ENCODE results near the gene RBMY1F.
"Not testable (repeated sequence)": the region's sequence is repeated elsewhere in the genome, so short reads cannot be mapped to it uniquely, and the experiment has no call there.

RBMY1F gene

DNA sequence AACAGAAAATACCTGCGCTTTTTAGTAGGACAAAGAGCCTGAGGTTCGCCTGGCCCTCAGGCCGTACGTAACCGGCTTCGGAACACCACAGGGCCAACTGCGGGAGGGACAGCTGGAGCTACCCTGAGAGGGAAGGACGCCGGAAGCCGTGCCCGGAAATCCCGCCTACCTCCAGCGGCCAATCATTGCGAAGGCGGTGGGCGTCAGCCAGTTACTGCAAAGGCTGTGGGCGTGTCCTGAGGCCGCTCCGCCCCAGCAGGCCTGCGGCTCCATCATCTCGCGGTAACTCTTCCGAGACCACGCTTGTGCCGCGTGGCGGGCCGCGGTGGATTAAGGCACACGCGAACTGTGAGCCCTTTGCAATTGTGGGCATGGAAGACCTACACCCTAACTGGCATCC, at the start of gene RBMY1F:
RBMY1F (minus strand) TSS at position 101 of the 400 bp plus-strand sequence. CDS start 1,954 bp downstream, outside the sequence.
- DNase-seq (ENCODE audit: low read depth in 1 of 2, low spot score in 1 of 2); in situ Hi-C loops (cut with HindIII; ENCODE audit: low pct_unique_long_range_greater_than_20kb, low sequenced_read_pairs): not testable (repeated sequence)

DNA sequence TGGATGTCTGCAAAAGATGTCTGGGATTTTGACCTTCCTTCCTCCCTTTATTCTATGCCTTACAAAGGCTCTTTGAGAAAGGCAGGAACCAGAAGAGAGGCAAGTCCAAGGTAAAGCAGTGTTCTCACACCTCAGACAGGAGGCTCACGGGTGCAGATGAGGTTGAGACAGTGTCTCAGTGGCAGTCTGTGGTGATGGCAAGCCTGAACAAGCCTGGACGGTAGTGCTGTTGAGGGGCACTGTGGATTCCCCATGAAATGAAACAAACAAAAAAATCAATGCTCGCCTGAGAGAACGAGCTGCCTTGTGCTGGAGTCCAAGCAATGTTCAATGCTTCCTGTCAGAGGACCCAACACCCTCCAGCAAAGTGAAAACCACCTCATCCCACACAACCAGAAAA, 31.6 kb downstream of the RBMY1F start:
- DNase-seq (ENCODE audit: low read depth in 1 of 2, low spot score in 1 of 2); in situ Hi-C loops (cut with HindIII; ENCODE audit: low pct_unique_long_range_greater_than_20kb, low sequenced_read_pairs): not testable (repeated sequence)

GRCh38 chrY:22141011-22141695, 41.6 kb downstream of the RBMY1F start:
- DNase-seq (ENCODE audit: low read depth in 1 of 2, low spot score in 1 of 2); in situ Hi-C loops (cut with HindIII; ENCODE audit: low pct_unique_long_range_greater_than_20kb, low sequenced_read_pairs): not testable (repeated sequence)

DNA sequence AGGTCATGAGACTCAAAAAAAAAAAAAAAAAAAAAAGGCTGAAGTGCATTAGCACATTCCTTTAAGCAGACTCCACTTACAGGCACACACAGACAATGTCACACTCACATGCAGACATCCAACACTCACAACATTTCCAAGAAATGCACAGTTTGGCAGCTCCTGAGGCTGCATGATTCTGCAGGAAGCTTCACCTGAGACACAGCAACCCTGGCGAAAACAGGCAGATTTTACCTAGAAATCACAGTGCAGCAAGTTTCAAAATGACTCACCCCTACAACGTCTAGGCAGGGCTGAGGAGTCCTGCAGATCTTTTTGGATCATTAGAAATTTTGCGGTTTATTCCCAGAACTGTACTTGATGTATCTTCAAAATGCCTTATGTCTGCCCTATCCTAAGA, 48.0 kb downstream of the RBMY1F start:
- DNase-seq (ENCODE audit: low read depth in 1 of 2, low spot score in 1 of 2); in situ Hi-C loops (cut with HindIII; ENCODE audit: low pct_unique_long_range_greater_than_20kb, low sequenced_read_pairs): not testable (repeated sequence)

- in situ Hi-C loops (cut with HindIII; ENCODE audit: low pct_unique_long_range_greater_than_20kb, low sequenced_read_pairs); DNase-seq (ENCODE audit: low read depth in 1 of 2, low spot score in 1 of 2): not testable (repeated sequence)
Observed at GRCh38 chrY:22130494-22130893, 52.2 kb downstream of the RBMY1F start.
